VCaP (cell line): Measurements from ENCODE around the gene KAZN.

Source experiments
- H3K27ac ChIP-seq: fragments of 450-650 bp; 2 replicates; pipeline ENCODE4 v1.5.1; 2017
- TF ChIP-seq, protein P1 (sequence below): fragments of 450-650 bp; conservative IDR thresholded peaks from 2 replicates; pipeline ENCODE4 v1.5.1; 2017; ENCODE audit warnings: mild to moderate bottlenecking, moderate library complexity

The KAZN gene

DNA sequence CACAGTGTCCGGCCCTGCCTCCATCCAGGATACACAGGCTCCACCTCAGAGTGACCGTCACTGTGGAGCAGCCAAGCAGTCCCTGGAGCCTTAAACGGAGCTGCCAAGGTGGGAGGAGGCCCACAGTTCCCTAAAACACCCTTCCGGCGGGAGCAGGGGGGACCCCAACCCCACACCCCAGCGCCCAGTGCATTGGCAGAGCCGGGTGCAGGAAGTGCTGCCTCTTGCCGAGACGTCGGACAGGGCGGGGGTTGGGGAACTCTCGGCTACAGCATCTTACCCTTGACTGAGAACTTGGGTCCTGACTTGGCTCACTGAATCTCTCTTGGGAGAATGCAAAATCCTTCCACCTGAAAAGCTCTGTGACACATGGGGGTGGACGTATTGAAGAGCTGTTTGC lies 516.4 kb downstream of the KAZN start:
- H3K27ac ChIP-seq: no peak overlapping the region
- TF ChIP-seq, protein P1, sequence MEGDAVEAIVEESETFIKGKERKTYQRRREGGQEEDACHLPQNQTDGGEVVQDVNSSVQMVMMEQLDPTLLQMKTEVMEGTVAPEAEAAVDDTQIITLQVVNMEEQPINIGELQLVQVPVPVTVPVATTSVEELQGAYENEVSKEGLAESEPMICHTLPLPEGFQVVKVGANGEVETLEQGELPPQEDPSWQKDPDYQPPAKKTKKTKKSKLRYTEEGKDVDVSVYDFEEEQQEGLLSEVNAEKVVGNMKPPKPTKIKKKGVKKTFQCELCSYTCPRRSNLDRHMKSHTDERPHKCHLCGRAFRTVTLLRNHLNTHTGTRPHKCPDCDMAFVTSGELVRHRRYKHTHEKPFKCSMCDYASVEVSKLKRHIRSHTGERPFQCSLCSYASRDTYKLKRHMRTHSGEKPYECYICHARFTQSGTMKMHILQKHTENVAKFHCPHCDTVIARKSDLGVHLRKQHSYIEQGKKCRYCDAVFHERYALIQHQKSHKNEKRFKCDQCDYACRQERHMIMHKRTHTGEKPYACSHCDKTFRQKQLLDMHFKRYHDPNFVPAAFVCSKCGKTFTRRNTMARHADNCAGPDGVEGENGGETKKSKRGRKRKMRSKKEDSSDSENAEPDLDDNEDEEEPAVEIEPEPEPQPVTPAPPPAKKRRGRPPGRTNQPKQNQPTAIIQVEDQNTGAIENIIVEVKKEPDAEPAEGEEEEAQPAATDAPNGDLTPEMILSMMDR: no peak

DNA sequence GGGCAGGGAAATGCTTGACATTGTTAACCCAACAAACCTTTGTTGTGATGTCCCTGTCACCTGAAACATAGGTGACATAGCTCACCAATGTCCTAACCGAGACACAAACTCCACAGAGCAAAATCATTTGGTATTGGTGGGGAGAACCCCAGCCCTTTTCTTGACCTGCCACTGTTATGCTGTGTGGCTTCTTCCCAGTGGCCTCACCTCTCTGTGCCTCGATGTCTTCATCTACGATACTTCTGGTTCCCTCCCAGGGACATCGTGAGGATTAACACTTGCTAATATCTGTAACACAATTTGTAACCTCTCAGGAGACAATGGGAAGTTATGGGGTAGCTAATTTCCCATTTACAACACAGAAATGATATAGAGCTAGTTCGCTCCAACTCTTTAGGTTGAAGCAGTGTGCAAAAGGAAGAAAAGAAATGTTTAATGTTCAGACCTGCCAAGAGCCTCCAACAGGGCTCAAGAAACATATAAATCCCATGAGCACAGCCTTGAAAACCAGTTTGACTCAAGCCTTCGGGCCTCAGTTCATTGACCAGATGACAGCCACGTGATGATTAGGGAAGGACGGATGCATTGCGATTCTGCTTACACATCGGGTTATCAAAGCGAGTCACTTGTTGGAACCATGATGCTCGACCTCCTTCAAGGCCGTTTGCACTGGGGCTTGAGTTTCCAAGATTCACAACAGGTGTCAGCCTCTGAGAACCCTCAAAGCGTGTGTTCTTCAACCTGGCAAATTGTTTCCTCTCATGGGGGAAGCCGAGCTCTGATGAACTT lies 517.3 kb downstream of the KAZN start:
- H3K27ac ChIP-seq: 0 out of 2 replicates have a peak overlapping the region, but pooled peaks have one; percentile 56
- TF ChIP-seq, protein P1: no peak

DNA sequence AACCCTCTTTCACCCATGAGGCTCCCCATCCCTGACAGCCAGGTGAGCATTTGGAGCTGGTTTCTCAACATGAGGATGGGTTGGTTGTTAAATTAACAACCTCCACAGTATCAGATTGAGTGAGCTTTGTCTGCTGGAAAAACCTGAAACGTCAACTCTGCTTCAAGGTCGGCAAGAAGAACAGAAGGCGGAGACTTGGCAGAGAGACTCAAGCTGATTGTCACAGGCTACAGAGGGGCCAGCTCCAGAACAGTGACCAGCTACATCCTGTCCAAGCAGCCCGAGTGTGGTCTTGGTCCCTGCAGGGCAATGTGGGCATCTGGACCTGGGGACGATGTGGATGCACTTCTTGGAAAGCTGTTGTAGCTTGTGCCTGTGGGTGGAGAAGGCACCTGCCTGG lies 518.5 kb downstream of the KAZN start:
- TF ChIP-seq, protein P1: no peak

DNA sequence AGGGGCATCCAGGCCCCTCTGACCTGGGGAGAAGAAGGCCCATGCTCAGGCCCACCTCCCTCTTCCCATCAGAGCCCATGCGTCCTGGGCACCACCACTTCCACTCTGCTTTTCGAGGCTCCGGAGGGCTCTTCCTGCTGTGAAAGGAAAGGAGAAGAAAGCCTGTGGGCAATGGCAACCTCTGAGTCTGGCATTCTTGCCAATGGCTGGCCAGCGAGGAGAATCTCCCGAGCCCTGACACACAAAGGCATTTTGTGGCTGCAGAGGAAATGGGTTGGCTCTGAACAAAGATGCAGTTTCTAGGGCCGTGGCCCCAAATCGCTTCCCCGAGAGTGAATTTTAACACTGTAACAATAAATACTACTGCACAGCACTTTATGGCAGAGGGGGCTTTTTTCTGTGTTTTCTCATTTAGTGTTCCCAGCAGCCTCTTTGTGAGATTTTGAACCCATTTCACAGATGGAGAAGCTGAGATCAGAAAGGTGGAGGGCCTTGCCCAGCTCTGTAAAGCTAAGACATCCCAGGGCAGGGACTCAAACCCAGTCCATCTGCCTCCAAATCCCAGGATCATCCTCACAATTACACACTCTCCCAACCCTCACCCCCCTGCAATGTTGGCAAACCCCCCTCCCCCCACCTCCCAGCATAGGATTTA lies 519.3 kb downstream of the KAZN start:
- H3K27ac ChIP-seq: peak overlapping the region; percentile 56
- TF ChIP-seq, protein P1: no peak

More for the DNA sequence above, 518.5 kb downstream of the KAZN start:
- peak overlapping the region; percentile 56 for H3K27ac ChIP-seq

DNA sequence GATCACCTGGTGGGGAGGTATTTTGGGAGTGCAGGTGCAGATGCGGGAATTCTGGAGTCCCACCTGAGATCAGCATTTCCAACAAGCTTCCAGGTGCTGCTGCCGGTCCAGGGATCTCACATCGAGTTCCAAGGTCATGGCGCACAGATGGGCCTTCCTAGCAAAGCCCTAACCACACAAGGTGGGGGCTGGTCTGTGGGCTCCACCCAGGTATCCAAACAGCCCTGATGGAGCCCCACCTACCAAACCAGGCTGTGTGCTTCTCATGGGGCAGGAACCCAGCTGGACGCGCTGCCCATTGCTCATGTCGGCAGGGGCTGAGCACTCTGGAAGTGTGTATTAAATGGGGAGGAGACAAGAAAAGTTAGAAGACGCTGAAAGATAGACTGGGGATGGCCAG lies 520.1 kb downstream of the KAZN start:
- TF ChIP-seq, protein P1: no peak
- no peak overlapping the region for H3K27ac ChIP-seq

DNA sequence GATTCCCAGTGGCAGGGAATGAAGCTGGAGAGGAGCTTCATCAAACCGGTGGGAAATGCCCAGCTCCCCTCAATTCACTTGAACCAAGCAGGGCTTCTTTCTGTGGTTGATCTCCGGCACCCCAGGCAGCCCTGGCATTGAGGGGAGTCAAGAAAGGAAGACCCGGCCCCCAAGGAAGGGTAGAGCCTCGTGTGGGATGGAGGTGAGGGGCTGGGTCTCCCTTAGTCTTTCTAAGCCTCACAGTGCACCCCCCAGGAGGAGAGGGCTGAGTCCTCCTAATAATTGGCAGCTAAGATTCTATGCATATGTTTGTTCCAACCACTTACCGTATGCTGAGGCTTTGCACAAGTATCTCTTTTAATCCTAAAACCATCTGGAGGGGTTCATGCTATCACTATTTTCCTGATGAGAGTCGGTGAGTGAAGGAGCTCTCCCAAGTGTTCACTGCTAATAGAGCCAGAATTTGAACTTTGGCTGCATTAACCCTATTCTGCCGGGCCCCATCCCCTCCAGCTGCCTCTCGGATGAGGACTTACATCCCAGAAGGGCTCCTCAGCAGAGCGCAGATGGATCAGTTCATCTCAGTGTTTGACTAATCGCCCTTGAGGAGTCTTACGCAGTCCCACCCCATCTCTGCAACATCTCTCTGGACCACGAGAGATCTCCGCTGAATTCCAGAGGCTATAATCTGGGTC lies 521.9 kb downstream of the KAZN start:
- no peak overlapping the region for H3K27ac ChIP-seq
- TF ChIP-seq, protein P1: no peak

DNA sequence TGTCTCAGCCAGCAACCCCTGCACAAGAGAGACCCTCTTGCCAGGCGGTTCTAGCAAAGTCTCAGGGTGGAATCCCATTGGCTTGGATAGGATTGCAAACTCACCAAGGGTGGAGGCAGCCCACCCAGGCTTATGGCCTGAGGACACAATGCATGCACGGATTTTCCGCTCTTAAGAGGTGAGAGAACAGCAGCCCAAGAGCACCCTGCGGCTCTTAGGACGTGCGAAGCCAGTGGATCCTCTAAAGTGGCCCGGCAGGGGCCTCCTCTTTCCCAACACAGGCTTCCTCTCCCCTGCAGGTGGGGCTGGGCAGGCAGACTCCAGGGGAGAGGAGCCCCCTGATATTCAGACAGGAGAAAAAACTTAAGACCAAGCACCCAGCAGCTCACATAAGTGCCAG lies 523.8 kb downstream of the KAZN start:
- H3K27ac ChIP-seq: no peak overlapping the region
- TF ChIP-seq, protein P1: no peak
